Measurements from ENCODE around the gene MYOZ3.

DNA sequence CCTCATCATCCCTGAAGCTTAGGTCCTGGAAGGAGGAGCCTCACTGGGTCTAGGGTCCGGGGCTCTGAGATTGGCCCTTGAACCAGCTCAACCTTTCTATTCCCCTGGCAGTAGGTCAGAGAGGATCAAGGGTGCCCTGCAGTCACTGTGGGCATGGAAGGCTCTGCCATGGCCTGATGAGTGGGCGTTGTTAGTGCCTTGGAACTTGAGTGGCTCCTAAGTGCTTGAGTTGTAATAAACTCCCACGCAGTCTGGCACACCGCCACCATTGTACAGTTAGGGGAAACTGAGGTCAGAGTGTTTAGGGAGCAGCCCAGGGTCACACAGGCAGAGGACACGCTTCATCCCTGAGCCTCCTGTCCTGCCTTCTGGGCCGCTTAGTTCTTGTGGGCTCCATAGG lies 31.0 kb upstream of the MYOZ3 start:
- TF ChIP-seq, protein P1, sequence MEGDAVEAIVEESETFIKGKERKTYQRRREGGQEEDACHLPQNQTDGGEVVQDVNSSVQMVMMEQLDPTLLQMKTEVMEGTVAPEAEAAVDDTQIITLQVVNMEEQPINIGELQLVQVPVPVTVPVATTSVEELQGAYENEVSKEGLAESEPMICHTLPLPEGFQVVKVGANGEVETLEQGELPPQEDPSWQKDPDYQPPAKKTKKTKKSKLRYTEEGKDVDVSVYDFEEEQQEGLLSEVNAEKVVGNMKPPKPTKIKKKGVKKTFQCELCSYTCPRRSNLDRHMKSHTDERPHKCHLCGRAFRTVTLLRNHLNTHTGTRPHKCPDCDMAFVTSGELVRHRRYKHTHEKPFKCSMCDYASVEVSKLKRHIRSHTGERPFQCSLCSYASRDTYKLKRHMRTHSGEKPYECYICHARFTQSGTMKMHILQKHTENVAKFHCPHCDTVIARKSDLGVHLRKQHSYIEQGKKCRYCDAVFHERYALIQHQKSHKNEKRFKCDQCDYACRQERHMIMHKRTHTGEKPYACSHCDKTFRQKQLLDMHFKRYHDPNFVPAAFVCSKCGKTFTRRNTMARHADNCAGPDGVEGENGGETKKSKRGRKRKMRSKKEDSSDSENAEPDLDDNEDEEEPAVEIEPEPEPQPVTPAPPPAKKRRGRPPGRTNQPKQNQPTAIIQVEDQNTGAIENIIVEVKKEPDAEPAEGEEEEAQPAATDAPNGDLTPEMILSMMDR (IDR thresholded peaks at IDR 0.05 in 2 of 3, conservative IDR thresholded peaks at IDR 0.05 in 1 of 3; ENCODE audit: borderline replicate concordance in 1 of 3, insufficient read depth in 1 of 3, low read depth in 2 of 3, low read length in 2 of 3) = no peak
- no peak for TF ChIP-seq ZNF274 (IDR thresholded peaks at IDR 0.05; ENCODE audit: low read depth, low read length)
- no peak for TF ChIP-seq POLR2A (IDR thresholded peaks at IDR 0.05; ENCODE audit: borderline replicate concordance, extremely low read depth, insufficient read depth, insufficient read length)
- TF ChIP-seq SRF (IDR thresholded peaks at IDR 0.05; ENCODE audit: low read depth) = no peak
- TF ChIP-seq ELF1 (IDR thresholded peaks at IDR 0.05; ENCODE audit: borderline replicate concordance, low read depth) = no peak
- TF ChIP-seq SIN3A (IDR thresholded peaks at IDR 0.05; ENCODE audit: low read depth) = no peak
- TF ChIP-seq POLR2AphosphoS5 (IDR thresholded peaks at IDR 0.05; ENCODE audit: low read depth, low read length) = no peak
- TF ChIP-seq CEBPB (IDR thresholded peaks at IDR 0.05; ENCODE audit: low read depth) = no peak
- TF ChIP-seq, protein P2, sequence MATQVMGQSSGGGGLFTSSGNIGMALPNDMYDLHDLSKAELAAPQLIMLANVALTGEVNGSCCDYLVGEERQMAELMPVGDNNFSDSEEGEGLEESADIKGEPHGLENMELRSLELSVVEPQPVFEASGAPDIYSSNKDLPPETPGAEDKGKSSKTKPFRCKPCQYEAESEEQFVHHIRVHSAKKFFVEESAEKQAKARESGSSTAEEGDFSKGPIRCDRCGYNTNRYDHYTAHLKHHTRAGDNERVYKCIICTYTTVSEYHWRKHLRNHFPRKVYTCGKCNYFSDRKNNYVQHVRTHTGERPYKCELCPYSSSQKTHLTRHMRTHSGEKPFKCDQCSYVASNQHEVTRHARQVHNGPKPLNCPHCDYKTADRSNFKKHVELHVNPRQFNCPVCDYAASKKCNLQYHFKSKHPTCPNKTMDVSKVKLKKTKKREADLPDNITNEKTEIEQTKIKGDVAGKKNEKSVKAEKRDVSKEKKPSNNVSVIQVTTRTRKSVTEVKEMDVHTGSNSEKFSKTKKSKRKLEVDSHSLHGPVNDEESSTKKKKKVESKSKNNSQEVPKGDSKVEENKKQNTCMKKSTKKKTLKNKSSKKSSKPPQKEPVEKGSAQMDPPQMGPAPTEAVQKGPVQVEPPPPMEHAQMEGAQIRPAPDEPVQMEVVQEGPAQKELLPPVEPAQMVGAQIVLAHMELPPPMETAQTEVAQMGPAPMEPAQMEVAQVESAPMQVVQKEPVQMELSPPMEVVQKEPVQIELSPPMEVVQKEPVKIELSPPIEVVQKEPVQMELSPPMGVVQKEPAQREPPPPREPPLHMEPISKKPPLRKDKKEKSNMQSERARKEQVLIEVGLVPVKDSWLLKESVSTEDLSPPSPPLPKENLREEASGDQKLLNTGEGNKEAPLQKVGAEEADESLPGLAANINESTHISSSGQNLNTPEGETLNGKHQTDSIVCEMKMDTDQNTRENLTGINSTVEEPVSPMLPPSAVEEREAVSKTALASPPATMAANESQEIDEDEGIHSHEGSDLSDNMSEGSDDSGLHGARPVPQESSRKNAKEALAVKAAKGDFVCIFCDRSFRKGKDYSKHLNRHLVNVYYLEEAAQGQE (IDR thresholded peaks at IDR 0.05; ENCODE audit: low read depth) = no peak
- no peak for TF ChIP-seq TCF7L2 (IDR thresholded peaks at IDR 0.05; ENCODE audit: borderline replicate concordance, extremely low read depth, insufficient read depth, insufficient read length)
- no peak for TF ChIP-seq EZH2 (IDR thresholded peaks at IDR 0.05)
- TF ChIP-seq, protein P3, sequence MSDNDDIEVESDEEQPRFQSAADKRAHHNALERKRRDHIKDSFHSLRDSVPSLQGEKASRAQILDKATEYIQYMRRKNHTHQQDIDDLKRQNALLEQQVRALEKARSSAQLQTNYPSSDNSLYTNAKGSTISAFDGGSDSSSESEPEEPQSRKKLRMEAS (IDR thresholded peaks at IDR 0.05) = no peak
- TF ChIP-seq YY1 (IDR thresholded peaks at IDR 0.05; ENCODE audit: extremely low read depth, insufficient replicate concordance, low read depth, low read length) = no peak

Data from HCT116 (cell line).